SHP77 treated with DMSO at 0.1 percent for 48 hours (cell line): Measurements from ENCODE around the gene METTL27.
A peak's percentile ranks its signal among the peaks of the same experiment; 100 is the strongest.
"Not testable (repeated sequence)": the region's sequence is repeated elsewhere in the genome, so short reads cannot be mapped to it uniquely, and the experiment has no call there.

ENCODE experiments used
- DNase-seq: peaks from one replicate; lab custom pipeline; 2025; lab: John Stamatoyannopoulos, UW

METTL27 gene

DNA sequence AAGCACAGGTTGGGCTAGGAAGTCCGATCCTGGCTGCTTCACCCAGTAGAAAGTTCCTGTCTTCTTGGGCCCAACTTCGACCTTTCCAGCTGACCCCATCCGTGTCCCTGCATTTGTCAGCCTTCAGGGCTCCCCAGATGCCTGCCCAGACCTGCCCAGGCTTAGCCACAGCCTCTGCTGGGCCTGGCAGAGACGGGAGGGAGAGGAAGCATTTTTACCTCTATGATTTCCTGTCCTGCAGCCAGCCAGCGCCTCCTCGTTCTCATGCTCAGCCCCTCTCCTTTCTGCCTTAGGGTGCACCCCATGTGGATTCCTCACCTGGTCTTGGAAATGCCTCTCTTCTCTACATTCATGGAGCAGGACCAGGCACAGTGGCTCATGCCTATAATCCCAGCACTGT lies 3.7 kb downstream of the METTL27 start:
- DNase-seq: no peak

DNA sequence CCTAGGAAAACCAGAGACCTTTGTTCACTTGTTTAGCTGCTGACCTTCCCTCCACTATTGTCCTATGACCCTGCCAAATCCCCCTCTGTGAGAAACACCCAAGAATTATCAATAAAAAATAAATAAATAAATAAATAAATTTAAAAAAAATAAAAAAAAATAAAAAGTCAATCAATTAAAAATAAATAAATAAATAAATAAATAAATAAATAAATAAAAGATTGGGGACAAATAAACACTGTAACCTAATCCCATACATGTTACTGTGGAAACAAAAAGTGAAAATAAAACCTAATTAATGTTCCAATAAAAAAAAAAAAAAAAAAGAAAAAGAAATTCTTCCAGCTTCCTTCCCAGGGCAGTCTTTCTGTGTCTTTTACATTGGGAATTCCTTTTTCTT lies 5.1 kb downstream of the METTL27 start:
- not testable (repeated sequence) for DNase-seq

DNA sequence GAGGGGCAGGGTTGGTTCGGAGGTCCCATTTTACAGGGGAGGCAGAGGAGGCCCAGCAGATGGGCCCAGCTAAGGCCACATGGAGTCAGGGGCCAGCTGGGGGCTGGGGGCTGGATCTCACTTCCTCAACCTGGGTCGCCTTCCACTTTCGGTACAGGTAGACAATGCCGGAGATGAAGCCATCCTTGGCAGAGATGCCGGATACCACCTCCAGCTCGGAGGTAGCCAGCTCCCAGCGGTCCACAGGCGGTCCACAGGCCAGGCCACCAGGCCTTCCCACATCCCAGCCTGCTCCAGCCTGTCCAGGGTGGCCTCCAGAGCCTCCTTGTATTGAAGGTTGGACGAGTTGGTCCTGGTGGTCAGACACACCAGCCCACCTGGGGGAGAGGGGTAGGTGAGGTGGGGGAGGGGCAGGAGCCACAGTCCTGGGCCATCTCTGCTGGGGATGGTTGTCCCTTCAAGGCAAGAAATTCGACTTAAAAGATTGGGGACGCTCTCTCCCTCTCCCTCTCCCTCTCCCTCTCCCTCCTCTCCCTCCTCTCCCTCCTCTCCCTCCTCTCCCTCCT lies 7.6 kb downstream of the METTL27 start:
- no peak for DNase-seq

DNA sequence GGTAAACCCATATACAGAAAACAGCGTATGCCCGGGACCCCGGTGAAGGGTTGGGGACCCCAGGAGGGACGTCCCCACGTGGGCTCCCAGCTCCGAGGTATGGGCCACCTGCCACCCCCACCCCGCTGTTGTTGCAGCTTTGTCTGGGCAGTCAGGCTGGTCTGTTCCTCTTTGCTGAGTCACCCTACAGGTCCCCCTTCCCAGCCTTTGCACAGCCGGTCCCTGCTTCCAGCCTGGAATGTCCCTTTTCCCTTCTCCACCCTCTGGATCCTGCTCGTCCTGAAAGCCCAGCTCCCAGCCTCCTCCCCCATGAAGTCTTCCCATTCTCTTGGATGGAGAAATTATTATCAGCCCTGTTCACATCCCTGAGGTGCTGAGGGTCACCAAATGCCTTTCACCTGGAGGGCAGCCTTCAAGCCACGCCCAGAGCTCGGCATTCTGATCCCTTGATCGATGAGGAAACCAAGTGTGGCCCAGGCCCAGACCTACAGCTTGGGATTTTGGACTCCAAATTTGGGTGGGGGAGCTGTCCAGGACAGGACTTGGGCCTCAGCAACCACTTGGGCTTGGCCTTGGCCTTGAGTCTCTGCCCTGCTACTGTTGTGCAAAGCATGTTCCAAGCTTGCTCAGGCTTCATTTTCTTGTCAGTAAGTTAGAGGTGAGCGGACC lies 8.9 kb downstream of the METTL27 start:
- DNase-seq: peak; percentile 12

DNA sequence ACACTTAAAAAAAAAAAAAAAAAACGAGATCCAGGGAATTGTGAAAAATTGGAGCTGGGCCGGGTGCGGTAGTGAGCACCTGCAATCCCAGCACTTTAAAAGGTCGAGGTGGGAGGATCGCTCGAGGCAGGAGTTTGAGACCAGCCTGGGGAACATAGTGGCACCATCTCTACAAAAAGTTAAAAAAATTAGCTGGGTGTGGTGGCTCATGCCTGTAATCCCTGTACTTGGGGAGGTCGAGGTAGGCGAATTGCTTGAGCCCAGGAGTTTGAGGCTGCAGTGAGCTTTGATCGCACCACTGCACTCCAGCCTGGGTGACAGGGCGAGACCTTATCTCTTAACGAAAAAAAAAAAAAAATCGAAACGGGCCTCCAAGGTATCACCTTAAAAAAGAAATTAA lies 9.5 kb downstream of the METTL27 start:
- DNase-seq: no peak

DNA sequence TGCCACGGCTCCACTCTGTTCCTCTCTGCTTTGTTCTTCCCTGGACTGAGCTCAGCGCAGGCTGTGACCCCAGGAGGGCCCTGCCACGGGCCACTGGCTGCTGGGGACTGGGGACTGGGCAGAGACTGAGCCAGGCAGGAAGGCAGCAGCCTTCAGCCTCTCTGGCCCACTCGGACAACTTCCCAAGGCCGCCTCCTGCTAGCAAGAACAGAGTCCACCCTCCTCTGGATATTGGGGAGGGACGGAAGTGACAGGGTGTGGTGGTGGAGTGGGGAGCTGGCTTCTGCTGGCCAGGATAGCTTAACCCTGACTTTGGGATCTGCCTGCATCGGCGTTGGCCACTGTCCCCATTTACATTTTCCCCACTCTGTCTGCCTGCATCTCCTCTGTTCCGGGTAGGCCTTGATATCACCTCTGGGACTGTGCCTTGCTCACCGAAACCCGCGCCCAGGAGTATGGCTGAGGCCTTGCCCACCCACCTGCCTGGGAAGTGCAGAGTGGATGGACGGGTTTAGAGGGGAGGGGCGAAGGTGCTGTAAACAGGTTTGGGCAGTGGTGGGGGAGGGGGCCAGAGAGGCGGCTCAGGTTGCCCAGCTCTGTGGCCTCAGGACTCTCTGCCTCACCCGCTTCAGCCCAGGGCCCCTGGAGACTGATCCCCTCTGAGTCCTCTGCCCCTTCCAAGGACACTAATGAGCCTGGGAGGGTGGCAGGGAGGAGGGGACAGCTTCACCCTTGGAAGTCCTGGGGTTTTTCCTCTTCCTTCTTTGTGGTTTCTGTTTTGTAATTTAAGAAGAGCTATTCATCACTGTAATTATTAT lies 10.3 kb downstream of the METTL27 start:
- DNase-seq: peak; percentile 69

DNA sequence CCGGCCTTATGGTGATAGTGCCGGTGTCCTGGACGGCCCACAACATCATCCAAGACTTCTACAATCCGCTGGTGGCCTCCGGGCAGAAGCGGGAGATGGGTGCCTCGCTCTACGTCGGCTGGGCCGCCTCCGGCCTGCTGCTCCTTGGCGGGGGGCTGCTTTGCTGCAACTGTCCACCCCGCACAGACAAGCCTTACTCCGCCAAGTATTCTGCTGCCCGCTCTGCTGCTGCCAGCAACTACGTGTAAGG lies 10.8 kb downstream of the METTL27 start:
- no peak for DNase-seq

DNA sequence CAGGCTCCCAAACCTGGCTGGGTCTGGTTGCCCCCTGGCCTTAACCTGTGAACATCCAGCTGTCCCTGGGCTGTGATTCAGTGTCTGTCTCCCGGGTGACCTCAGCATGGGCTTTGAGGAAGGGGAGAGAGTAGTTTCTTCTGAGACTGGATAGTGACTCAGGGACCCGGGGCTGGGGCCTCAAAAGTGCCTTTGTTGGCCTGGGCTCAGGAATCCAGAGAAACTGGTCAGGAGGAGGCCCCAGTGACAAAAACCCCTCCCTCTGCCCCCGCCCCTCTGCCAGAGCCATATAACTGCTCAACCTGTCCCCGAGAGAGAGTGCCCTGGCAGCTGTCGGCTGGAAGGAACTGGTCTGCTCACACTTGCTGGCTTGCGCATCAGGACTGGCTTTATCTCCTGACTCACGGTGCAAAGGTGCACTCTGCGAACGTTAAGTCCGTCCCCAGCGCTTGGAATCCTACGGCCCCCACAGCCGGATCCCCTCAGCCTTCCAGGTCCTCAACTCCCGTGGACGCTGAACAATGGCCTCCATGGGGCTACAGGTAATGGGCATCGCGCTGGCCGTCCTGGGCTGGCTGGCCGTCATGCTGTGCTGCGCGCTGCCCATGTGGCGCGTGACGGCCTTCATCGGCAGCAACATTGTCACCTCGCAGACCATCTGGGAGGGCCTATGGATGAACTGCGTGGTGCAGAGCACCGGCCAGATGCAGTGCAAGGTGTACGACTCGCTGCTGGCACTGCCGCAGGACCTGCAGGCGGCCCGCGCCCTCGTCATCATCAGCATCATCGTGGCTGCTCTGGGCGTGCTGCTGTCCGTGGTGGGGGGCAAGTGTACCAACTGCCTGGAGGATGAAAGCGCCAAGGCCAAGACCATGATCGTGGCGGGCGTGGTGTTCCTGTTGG lies 11.4 kb downstream of the METTL27 start, which contains the start of gene CLDN4:
Gene CLDN4 (plus strand): TSS at position 316 of the 903 bp plus-strand sequence. CDS start 206 bp downstream, at position 522.
- peak; percentile 63 for DNase-seq

DNA sequence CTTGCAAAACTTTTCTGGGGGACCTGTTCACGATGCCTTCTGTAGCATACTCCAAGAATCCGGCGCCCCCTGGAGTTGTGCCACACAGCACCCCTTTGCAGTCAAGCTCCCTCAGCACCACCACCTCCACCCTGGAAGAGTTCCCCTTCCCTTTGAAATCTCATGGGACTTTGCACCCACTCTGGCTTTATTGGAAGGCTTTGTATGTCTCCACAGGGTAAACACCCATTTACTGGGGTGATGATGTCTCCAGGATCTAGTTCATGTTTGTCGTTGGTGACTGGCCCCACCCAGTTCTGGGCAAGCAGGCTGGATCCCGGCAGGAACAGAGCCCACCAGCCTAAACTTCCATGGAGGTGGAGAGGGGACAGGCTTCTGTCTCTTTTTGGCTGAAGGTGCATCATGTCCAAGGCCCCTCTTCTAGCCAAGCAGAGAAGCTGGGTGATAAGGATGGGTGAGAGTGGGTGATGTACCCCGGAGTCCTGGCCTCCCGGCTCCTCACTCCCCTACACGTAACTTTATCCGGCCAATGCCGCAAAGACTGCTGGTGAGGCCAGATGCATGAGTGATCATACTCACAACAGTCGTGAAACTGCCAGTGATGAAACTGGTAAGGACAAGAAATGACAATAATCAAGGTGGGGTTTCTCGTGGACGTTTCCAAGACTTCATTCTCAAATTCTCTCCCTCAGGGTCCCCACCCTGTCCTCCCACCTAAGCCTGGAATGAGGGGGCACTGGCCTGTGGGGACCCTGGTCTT lies 12.2 kb downstream of the METTL27 start:
- no peak for DNase-seq

DNA sequence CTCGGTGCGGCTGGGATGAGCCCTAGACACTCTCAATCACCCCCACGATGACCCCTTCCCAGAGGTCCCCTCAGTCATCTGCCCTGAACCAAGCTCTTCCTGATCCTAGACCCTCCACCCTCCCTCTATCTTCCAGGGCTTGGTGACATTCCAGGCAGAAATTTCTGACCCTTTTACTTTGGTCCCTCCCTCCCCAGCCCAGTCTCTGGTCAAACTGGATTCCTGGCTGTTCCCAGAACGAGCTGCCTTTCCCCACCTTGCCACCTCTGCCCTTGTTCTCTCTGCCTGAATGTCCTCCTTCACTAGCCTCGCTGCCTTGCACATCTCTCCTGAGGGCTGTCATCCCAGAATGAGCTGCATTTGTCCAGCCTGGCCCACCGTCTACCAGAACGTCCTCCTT lies 12.8 kb downstream of the METTL27 start:
- no peak for DNase-seq

DNA sequence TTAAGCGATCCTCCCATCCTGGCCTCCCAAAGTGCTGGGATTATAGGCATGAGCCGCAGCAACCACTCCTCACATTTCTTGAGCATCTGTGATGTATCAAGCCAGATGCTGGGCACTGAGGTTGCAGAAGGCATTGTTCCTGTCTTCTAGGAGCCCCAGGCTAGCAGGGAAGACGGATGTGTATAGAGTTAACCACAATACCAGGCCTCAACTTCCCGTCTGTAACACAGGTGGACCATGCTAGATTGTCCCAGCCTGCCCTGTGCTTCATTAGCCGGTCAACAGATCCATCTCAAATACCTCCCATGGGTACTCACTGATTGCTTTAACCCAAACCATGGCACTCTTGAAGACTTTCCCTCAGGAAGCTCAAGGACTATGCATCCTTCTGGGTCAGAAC lies 13.3 kb downstream of the METTL27 start:
- DNase-seq: no peak

DNA sequence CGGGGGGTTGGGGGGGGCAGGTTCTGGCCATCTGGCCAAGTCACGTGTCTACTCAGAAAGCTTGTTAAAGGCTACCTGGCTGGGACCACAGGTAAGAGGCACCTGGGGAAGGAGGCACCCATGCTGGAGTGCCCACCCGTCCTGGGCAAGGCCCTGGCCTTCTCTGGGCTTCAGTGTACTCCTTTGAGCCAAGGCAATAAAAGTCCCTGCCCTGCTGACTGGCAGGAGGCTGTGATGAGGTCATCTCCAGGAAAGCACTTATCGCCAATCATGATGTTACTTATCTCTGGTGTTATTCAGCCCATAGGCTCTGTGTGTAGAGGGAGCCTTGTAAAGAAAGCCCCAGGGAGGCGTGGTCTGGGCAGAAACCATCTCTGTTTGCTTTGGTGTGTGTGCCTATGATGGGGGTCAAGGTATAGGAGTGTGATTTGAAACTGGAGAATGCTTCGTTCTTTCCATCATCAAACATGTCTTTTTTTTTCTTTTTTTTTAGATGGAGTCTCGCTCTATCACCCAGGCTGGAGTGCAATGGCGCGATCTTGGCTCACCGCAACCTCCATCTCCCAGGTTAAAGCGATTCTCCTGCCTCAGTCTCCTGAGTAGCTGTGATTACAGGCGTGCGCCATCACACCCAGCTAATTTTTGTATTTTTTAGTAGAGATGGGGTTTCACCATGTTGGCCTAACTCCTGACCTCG lies 14.1 kb downstream of the METTL27 start:
- peak; percentile 94 for DNase-seq

DNA sequence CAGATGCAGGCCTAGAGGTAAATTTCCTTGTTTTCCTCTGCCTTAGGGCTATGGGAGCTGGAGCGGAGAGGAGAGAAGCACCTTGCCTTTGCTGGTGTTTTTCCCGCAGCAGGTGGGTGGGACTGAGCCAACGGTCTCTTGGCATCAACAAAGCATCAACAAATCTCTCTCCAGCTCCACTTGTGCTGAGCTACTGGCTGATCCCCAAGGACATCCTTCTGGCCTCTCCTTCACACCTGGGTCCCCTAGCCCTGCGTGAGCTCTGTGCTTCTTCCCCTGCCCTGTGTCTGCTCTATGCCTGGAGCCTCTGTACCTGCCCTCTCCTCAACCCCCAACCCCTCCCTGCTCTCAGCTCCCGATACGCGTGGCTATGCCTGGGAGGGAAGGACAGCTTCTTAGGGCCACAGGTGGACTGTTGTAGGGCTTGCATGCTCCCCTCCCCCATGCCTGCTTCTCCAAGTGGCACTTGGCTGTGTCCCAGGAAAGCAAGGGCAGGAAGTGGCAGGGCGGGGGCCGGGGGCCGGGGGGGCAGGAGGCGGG lies 14.7 kb downstream of the METTL27 start:
- peak; percentile 90 for DNase-seq

DNA sequence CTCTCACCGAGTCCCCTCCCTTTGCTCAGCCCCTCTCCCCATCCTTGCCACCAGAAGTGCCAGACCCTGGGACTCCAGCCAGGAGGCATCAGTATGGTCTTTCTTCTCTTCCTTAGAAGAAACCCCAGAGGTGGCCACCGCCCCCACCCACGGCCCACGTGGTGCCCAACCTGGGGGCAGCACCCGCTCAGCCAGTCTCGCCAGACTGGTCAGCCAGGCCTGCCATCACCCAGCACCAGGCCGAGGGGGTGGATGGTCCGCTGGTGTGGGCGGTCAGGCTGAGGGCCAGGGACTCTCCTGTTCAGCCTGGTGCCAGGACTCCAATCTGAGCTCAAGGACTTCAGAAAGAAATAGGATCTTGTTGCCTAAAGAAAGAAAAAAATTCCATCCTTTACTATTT lies 17.3 kb downstream of the METTL27 start:
- DNase-seq: no peak

DNA sequence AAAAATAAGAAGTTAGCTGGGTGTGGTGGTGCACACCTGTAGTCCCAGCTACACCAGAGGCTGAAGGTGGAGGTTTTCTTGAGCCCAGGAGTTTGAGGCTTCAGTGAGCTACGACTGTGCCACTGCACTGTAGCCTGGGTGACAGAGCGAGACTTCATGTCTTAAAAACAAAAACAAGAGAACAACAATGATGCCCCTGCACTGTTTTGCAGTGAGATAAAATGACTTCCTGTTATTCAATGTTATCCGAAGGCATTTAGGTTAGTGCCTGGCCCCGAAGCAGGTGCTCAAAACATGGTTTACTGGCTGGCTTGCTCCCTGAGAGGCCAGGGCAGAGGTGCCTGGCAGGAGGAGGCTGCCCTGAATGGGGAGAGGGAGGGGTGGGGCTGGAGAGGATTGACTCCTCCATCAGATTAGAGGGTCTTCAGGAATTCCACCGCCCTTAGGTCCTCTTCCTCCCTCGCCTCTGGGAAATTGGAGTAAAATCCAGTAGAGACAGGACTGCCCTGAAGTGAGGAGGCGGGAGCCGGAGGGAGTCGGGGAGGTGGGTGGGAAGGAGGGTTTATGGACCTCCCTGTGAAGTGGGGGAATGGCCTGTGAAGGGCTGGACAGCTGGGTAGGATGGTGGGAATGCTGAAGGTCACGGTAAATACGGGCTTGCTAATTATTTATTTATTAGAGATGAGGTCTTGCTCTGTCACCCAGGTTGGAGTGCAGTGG lies 18.3 kb downstream of the METTL27 start:
- no peak for DNase-seq

DNA sequence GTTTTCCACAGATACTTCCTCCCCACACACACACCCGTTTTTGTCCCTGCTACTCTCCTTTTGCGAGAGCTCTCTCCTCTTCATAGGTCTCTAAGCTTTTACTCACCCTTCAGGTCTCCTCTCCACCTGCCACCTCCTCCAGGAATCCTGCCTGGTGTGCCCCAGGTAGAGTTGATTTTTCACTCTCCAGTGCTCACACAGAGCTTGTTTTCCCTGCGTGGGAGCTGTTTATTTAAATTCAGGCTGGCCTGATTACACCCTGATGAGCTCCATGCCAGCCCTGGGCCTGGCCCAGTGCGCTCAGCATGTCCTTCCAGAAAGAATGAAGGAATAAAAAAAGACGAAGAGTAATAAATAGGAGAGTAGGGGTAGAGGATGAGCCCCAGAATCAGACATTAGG lies 19.1 kb downstream of the METTL27 start:
- DNase-seq: no peak

DNA sequence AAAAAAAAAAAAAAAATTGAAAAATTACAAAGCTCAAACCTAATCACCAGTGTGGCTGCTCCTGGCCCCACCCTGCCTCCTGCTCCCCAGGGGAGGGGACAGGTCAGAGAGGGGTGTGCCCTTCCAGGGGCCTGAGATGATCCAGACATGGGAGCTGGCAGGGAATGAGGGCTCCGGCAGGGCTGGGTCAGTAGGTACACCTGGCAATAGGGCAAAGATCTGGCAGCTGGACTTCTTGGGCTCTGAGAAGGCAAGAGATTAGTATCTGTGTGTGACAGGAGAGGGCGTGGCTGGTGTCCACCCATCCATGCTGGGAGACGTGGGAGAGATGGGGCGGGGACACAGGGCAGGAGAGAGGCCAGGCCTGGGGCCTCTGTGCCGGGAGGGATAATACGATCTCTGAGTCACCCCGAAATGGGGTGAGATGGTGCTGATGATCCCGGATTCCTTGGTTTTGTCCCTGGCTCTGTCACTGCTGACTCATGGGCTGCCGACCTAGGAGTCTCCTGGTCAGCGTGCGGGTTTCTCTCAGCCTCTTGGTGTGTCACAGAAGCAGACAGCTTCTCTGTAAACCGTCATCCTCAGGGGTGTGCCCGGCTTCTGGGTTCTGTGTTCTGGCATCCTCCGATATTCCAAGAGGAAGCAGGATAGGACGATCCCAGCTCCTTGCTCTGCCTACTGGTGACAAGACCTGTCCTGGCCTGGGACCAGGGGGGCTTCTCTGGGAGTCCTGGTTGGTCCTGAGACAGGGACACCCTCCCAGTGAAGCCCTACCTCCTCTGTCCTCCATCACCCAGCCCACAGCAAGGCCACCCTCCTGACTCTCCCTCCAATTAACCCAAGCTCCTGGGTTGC lies 19.8 kb downstream of the METTL27 start:
- DNase-seq: peak; percentile 12

DNA sequence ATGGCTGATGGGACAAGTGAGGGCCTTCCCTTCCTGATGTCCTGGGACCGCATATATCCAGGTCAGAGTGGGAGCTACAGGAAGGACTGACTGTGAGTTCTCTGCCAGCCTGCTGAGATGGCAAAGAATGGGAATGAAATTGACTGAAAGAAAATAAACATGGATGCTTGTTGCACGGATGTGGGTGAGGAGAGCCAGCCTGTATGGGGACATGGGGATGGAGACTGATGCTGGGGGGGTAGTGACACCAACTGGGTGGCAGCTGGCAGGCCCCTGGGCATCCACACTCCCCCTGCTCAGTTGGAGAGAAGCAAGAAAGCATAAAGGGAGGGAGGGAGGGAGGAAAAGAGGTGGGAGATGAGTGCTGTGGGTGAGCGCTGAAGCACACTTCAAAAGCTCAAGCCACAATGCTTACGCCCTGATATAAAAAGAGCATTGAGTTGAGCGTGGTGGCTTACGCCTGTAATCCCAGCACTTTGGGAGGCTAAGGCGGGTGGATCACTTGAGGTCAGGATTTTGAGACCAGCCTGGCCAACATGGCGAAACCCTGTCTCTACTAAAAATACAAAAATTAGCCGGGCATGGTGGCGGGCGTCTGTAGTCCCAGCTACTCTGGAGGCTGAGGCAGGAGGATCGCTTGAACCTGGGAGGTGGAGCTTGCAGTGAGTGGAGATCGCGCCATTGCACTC lies 20.6 kb downstream of the METTL27 start:
- DNase-seq: not testable (repeated sequence)
